Gastroesophageal sphincter (tissue), 4 donors: ENCODE measurements around the gene STRIP1. TPM values are rescaled to one million over a fixed set of nuclear protein-coding genes. Genes with fewer than 3 reads are reported as not detected.

Source experiments
- ATAC-seq: fragments of 150-250 bp; one replicate; pipeline ENCODE4 v1.9.1; 2016; ENCODE audit warnings: mild to moderate bottlenecking, moderate library complexity
- H3K27ac ChIP-seq, 4 donors: fragments of 200-600 bp; sonication (generic) in 3 of 4; 1 replicate in 3 of 4; 2 replicates in 1 of 4; pipeline ENCODE4 v1.5.1; 2016 to 2019
- H3K27me3 ChIP-seq: fragments of 200-600 bp; sonication (generic); one replicate; pipeline ENCODE4 v1.5.1; 2019
- H3K36me3 ChIP-seq, 2 donors: fragments of 200-600 bp; sonication (generic); one replicate each; pipeline ENCODE4 v1.5.1; 2019; ENCODE audit warnings: control low read depth in 1 of 2
- H3K4me1 ChIP-seq, 3 donors: fragments of 200-600 bp; sonication (generic); 1 replicate in 2 of 3; 2 replicates in 1 of 3; pipeline ENCODE4 v1.5.1; 2016 to 2019; ENCODE audit warnings: control low read depth in 2 of 3
- H3K4me3 ChIP-seq, 2 donors: fragments of 200-600 bp; sonication (generic); one replicate each; pipeline ENCODE4 v1.5.1; 2019; ENCODE audit warnings: mild to moderate bottlenecking in 1 of 2, moderate library complexity in 1 of 2
- H3K9me3 ChIP-seq, 3 donors: fragments of 200-600 bp; sonication (generic); one replicate each; pipeline ENCODE4 v1.5.1; 2017 to 2019; ENCODE audit warnings: control low read depth in 2 of 3
- EP300 ChIP-seq: sonication (generic); formaldehyde crosslinking; IDR thresholded peaks from one replicate; pipeline ENCODE4 v1.6.1; 2017; ENCODE audit warnings: antibody characterized with exemption, mild to moderate bottlenecking
- POLR2A ChIP-seq, 2 donors: fragments of 450-650 bp; IDR thresholded peaks; one replicate each; pipeline ENCODE4 v1.6.1; 2017; ENCODE audit warnings: antibody characterized with exemption in 2 of 2, mild to moderate bottlenecking in 2 of 2, moderate library complexity in 1 of 2
- POLR2AphosphoS5 ChIP-seq: sonication (generic); formaldehyde crosslinking; IDR thresholded peaks from one replicate; pipeline ENCODE4 v1.6.1; 2017; ENCODE audit warnings: antibody characterized with exemption
- WGBS, 2 donors: methylation state at CpG; one replicate each; pipeline ENCODE4 v1.1.5; 2018; ENCODE audit warnings: low coverage in 1 of 2; 5-methylcytosine and 5-hydroxymethylcytosine counted together
- total RNA-seq, 4 donors: library from RNA; depleted of rRNA; stranded (reverse); fragments of >200 nt; gene quantifications; one replicate each; pipeline ENCODE4 v1.1.0, GENCODE V29; 2016
- TF ChIP-seq, protein P1 (sequence below), 4 experiments: fragments of 200-600 bp in 2 of 4; fragments of 450-650 bp in 2 of 4; sonication (generic) in 1 of 4; IDR thresholded peaks; one replicate each; pipeline ENCODE4 v1.5.1; 2017 to 2019; ENCODE audit warnings: antibody characterized with exemption in 4 of 4, mild to moderate bottlenecking in 2 of 4, moderate library complexity in 2 of 4

The STRIP1 gene
- total RNA-seq, 4 donors from 2014 or later: 29.3 to 46.9 (median 35.9) TPM

DNA sequence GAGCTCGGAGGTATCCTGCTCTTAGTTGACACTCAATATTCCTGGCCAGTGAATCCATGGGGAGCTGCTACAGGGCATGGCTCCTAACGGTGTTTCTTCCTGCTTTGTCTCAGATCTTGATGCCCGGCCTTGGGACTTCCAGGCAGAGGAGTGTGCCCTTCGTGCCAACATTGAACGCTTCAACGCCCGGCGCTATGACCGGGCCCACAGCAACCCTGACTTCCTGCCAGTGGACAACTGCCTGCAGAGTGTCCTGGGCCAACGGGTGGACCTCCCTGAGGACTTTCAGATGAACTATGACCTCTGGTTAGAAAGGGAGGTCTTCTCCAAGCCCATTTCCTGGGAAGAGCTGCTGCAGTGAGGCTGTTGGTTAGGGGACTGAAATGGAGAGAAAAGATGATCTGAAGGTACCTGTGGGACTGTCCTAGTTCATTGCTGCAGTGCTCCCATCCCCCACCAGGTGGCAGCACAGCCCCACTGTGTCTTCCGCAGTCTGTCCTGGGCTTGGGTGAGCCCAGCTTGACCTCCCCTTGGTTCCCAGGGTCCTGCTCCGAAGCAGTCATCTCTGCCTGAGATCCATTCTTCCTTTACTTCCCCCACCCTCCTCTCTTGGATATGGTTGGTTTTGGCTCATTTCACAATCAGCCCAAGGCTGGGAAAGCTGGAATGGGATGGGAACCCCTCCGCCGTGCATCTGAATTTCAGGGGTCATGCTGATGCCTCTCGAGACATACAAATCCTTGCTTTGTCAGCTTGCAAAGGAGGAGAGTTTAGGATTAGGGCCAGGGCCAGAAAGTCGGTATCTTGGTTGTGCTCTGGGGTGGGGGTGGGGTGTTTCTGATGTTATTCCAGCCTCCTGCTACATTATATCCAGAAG is 19.4 kb downstream of the STRIP1 start:
- Histone ChIP-seq H3K27me3 (no peaks in the 10 kb centered on the region), H3K9me3 (no peaks in the 10 kb centered on the region), H3K4me3 (no peak overlapping the region), H3K4me1 (peaks cover 0 to 39% (median 18%) of the 10 kb centered on the region in 3 donors), H3K36me3 (peaks cover 0 to 100% of the 10 kb centered on the region in 2 donors), H3K27ac (no peak overlapping the region)
- WGBS, 2 donors: 5 to 40% methylated on average over 3 to 5 of the region's 16 CpGs
- TF ChIP-seq, protein P1, sequence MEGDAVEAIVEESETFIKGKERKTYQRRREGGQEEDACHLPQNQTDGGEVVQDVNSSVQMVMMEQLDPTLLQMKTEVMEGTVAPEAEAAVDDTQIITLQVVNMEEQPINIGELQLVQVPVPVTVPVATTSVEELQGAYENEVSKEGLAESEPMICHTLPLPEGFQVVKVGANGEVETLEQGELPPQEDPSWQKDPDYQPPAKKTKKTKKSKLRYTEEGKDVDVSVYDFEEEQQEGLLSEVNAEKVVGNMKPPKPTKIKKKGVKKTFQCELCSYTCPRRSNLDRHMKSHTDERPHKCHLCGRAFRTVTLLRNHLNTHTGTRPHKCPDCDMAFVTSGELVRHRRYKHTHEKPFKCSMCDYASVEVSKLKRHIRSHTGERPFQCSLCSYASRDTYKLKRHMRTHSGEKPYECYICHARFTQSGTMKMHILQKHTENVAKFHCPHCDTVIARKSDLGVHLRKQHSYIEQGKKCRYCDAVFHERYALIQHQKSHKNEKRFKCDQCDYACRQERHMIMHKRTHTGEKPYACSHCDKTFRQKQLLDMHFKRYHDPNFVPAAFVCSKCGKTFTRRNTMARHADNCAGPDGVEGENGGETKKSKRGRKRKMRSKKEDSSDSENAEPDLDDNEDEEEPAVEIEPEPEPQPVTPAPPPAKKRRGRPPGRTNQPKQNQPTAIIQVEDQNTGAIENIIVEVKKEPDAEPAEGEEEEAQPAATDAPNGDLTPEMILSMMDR (IDR thresholded peaks at IDR 0.05): peak; percentile 84 to 95 (median 86)
- no peak for TF ChIP-seq EP300
- peak; percentile 62 for ATAC-seq

DNA sequence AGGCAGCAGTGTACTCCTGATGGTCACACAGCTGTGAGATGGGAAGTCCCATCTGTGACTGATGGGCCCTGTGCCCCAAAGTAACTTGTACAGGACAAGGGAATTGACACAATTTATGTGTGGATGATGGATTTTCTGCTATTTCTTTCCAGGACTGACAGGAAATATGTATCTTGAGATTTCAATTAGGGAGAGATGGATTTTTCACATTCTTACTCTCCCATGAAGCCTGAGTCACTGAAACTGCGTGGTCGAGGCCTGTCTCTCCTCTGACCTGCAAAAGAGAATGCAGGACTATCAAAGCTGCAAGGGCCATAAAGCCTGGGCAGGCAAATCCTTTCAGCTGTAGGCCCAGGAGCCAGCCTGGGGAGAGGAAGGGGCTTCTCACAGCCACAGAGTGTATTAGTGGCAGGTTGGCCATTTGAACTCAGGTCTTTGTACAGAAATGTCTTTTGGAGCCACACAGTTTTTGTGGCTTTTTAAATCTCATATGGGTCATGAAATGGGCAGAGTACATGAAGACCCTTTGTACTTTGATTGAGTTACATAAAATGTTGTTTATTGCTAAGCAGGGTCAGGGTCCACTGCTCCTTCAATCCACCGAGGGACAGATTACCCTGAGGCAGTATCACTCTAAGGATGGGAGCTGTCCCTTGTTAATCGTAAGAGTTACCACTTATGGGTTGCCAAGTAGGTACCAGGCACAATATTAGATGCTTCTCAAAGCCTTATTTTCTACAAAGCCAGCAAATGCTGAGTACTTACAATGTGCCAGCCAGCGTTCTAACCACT is 21.3 kb downstream of the STRIP1 start:
- Histone ChIP-seq H3K4me3 (no peak overlapping the region), H3K36me3 (peaks cover 0 to 92% of the 10 kb centered on the region in 2 donors), H3K9me3 (no peaks in the 10 kb centered on the region), H3K4me1 (peaks cover 0 to 27% (median 6%) of the 10 kb centered on the region in 3 donors), H3K27ac (peak overlapping the region in 2 of 4 donors; percentile 0 to 43), H3K27me3 (no peaks in the 10 kb centered on the region)
- no peak for TF ChIP-seq POLR2AphosphoS5
- TF ChIP-seq, protein P1 (IDR thresholded peaks at IDR 0.05): no peak
- no peak for TF ChIP-seq EP300
- TF ChIP-seq POLR2A (IDR thresholded peaks at IDR 0.05): no peak
- 59 to 77% methylated on average over 3 to 5 of the region's 5 CpGs for WGBS, 2 donors
- ATAC-seq: no peak

DNA sequence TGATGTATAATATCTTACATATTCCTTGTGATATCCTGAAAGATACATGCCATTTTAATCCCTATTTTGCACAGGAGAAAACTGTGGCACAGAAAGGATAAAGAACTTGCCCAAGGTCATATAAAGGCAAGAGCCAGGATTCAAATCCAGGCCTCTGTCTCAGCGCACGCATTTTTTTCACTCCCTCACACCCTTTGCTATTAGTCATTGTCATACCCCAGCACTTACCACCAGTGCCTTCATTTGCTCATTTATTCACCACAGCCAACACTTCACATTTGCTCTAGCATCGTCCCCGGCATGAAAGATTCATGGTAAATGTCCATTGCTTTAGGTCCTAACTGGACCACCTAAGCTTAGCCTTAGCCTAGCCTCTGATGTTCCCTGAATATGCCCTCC is 21.9 kb downstream of the STRIP1 start:
- 45 to 54% methylated on average over 4 of the region's 4 CpGs for WGBS, 2 donors
- Histone ChIP-seq H3K27ac (peak overlapping the region in 3 of 4 donors; percentile 0 to 43 (median 31)), H3K4me3 (no peak overlapping the region), H3K4me1 (peaks cover 0 to 27% (median 6%) of the 10 kb centered on the region in 3 donors), H3K27me3 (no peaks in the 10 kb centered on the region), H3K36me3 (peaks cover 0 to 87% of the 10 kb centered on the region in 2 donors), H3K9me3 (no peaks in the 10 kb centered on the region)
- ATAC-seq: no peak
- TF ChIP-seq POLR2A (IDR thresholded peaks at IDR 0.05): no peak
- TF ChIP-seq EP300: no peak
- TF ChIP-seq POLR2AphosphoS5: no peak
- TF ChIP-seq, protein P1 (IDR thresholded peaks at IDR 0.05): no peak

DNA sequence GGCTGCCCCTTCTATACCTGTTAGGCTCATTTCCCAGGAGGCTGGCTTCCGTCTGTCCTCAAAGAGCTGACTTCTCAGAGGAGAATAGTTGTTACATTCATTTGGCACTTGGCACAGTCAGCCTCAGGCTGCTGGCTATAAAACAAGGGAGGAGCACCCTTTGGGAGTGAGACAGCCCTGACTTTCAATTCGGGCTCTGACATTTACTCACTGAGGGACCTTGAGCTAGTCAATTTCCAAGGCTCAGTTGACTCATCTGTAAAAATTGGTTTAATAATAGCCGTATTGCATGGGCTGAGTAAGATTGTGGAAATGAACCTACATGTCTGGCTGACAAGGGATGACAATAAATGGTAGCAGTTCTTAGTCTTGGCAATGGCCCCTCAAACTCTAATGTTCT is 22.4 kb downstream of the STRIP1 start:
- peaks cover 0 to 27% (median 6%) of the 10 kb centered on the region in 3 donors for H3K4me1 ChIP-seq
- no peak overlapping the region for H3K4me3 ChIP-seq
- no peaks in the 10 kb centered on the region for H3K27me3 ChIP-seq
- H3K27ac ChIP-seq: peak overlapping the region in 3 of 4 donors; percentile 0 to 43 (median 31)
- TF ChIP-seq, protein P1 (IDR thresholded peaks at IDR 0.05): no peak
- TF ChIP-seq POLR2A (IDR thresholded peaks at IDR 0.05) (no peak), POLR2AphosphoS5 (no peak), EP300 (no peak)
- H3K9me3 ChIP-seq: no peaks in the 10 kb centered on the region
- WGBS, 2 donors: 20 to 29% methylated on average over 1 to 3 of the region's 3 CpGs
- peaks cover 0 to 87% of the 10 kb centered on the region in 2 donors for H3K36me3 ChIP-seq
- peak; percentile 34 for ATAC-seq
